Activated CD4-positive, alpha-beta T cell treated with anti-CD3 and anti-CD28 coated beads, Interleukin-10, Interleukin-2, amounts not matched to agents 100 ng/mL and 50 ng/mL, durations not matched to agents 16 hours and 8 hours (primary cell): ENCODE data around the gene IL12A.

ENCODE experiments used
- DNase-seq: peaks from one replicate; pipeline ENCODE4 v3.0.0-alpha.2; 2020

IL12A gene

DNA sequence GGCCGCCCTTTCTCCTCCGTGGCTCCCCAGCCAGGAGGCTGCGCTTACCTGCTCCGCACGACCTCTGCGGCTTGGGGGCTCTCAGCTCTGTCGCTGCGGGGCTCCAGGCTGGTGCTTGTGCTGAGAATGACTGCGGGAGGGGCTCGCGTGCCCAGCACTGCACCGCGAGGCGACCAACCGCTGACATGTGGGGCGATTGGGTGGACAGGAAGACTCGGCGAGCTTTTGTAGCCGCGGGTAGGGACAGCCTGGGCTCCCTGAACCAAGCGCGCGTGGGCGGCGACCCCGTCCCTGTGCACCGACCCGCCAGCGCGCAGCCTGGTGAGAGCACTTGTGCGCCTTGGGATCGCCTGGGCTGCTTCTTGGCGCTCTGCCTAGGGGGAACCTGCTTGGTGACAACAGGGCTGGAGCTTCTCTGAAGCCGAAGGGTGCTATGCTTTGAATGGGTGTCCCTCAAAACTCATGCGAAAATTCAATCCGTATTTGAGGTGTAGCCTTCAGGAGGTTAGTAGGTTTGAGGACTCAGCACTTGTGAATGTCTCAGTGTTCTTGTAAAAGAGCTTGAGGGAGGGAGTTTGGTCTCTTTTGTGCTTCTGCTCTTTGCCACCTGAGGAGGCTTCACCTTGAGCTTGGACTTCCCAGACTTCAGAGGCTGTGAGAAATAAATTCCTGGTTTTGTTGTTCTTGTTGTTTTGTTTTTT lies 50.4 kb downstream of the IL12A start:
- DNase-seq = no peak

DNA sequence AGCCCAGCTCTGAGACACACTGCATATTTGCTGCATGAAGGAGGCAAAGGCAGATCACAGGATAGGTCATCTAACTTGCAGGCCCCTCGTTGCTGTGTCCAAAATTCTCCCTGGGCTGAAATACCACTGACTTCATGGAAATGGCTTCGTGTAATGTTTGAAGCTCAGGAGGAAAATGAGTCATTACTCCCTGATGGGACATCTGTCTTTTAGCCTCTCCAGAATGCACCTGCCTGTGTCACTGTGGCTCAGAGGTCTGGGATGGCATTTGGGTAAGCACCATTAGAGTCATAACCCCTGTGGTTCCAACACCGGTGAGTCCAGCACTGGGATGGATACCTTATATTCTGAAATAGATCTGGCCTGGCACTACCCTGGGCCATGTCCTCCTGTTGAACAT lies 51.5 kb downstream of the IL12A start:
- DNase-seq = no peak

GRCh38 chr3:160041465-160041864 lies 52.8 kb downstream of the IL12A start:
- DNase-seq = no peak

DNA sequence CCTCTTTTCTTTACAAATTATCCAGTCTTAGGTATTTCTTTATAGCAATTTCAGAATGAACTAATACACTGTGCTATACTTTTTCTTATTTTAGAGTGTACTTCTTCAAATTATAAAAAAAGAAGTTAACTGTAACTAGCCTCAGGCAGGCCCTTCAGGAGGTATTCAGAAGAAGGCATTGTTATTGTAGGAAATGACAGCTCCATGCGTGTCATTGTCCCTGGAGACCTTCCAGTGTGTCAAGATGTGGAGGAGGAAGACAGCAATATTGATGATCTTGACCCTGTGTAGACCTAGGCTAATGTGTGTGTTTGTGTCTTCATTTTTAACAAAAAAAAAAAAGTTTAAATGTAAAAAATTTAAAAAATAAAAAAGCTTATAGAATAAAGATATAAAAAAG lies 55.5 kb downstream of the IL12A start:
- DNase-seq = no peak
